ENCODE results near the gene VAV1.

Gene VAV1

GRCh38 chr19:6887316-6887715, 114.8 kb downstream of the VAV1 start, which contains the start of gene ADGRE1:
ADGRE1 (plus strand) TSS chr19:6887579; CDS start chr19:6887609, 30 bp downstream.
- H3K9me3 ChIP-seq (ENCODE audit: control insufficient read depth, insufficient read depth, low read depth, low read length) = no peaks in the 10 kb centered on the region; the same call in 1 of the 2 replicates
- no peak within 1 kb of the TSS for H3K27ac ChIP-seq (ENCODE audit: extremely low read depth, low read depth, low read length)
- H3K4me1 ChIP-seq (ENCODE audit: control insufficient read depth, insufficient read depth, low read length) = no peaks in the 10 kb centered on the region
- ChIA-PET POLR2A (no interaction called here), CTCF (no interaction called here)
- H3K4me3 ChIP-seq (ENCODE audit: low read depth, low read length) = no peak within 1 kb of the TSS
- no peaks in the 10 kb centered on the region for H3K36me3 ChIP-seq (ENCODE audit: control insufficient read depth in 2 of 2, insufficient read depth in 1 of 2, low read length in 2 of 2)
- TF ChIP-seq ZNF501 (tag by site-specific recombination; IDR thresholded peaks at IDR 0.05) = no peak
- TF ChIP-seq ZNF350 (tag by site-specific recombination; IDR thresholded peaks at IDR 0.05) = no peak
- no peak for TF ChIP-seq ZNF175 (tag by site-specific recombination; IDR thresholded peaks at IDR 0.05)
- no peak for TF ChIP-seq REST (tag by site-specific recombination; IDR thresholded peaks at IDR 0.05)
- TF ChIP-seq ZNF629 (tag by site-specific recombination; IDR thresholded peaks at IDR 0.05) = no peak
- no peak for TF ChIP-seq SALL2 (tag by site-specific recombination; IDR thresholded peaks at IDR 0.05; ENCODE audit: borderline replicate concordance)
- no peak for TF ChIP-seq ZNF555 (tag by site-specific recombination; conservative IDR thresholded peaks at IDR 0.05)
- no peak for TF ChIP-seq ZNF302 (tag by site-specific recombination; IDR thresholded peaks at IDR 0.05; ENCODE audit: low read depth)

- Histone ChIP-seq H3K27ac (ENCODE audit: extremely low read depth, low read depth, low read length) (no peak overlapping the region), H3K9me3 (ENCODE audit: control insufficient read depth, insufficient read depth, low read depth, low read length) (no peaks in the 10 kb centered on the region; the same call in 1 of the 2 replicates), H3K4me3 (ENCODE audit: low read depth, low read length) (no peak overlapping the region), H3K36me3 (ENCODE audit: control insufficient read depth in 2 of 2, insufficient read depth in 1 of 2, low read length in 2 of 2) (no peaks in the 10 kb centered on the region), H3K4me1 (ENCODE audit: control insufficient read depth, insufficient read depth, low read length) (no peaks in the 10 kb centered on the region)
- ChIA-PET CTCF (no interaction called here), POLR2A (no interaction called here)
- no peak for TF ChIP-seq ZNF48 (tag by site-specific recombination; IDR thresholded peaks at IDR 0.05)
- TF ChIP-seq ZNF248 (tag by site-specific recombination; IDR thresholded peaks at IDR 0.05) = 0 out of 2 replicates have a peak, but pooled peaks have one; percentile 22
- TF ChIP-seq ZNF311 (tag by site-specific recombination; IDR thresholded peaks at IDR 0.05; ENCODE audit: borderline replicate concordance) = peak; percentile 48; the same call in 1 of the 2 replicates
- TF ChIP-seq ZSCAN18 (tag by site-specific recombination; IDR thresholded peaks at IDR 0.05) = no peak
- no peak for TF ChIP-seq ZBTB21 (tag by site-specific recombination; IDR thresholded peaks at IDR 0.05)
- TF ChIP-seq ZNF211 (tag by site-specific recombination; IDR thresholded peaks at IDR 0.05; ENCODE audit: low read depth) = no peak
- TF ChIP-seq ZNF146 (tag by site-specific recombination; IDR thresholded peaks at IDR 0.05) = peak; percentile 12; the same call in 1 of the 2 replicates
- TF ChIP-seq ZFP3 (tag by site-specific recombination; IDR thresholded peaks at IDR 0.05; ENCODE audit: low read depth) = no peak
- 0 out of 2 replicates have a peak, but pooled peaks have one; percentile 16 for TF ChIP-seq ZNF23 (tag by site-specific recombination; IDR thresholded peaks at IDR 0.05; ENCODE audit: borderline replicate concordance)
- TF ChIP-seq ZNF658 (tag by site-specific recombination; IDR thresholded peaks at IDR 0.05) = peak; percentile 44; the same call in 1 of the 2 replicates
- TF ChIP-seq ZNF785 (tag by site-specific recombination; IDR thresholded peaks at IDR 0.05) = 0 out of 2 replicates have a peak, but pooled peaks have one; percentile 60
- no peak for TF ChIP-seq RBAK (tag by site-specific recombination; IDR thresholded peaks at IDR 0.05)
- peak; percentile 55; the same call in 1 of the 2 replicates for TF ChIP-seq ZNF148 (tag by site-specific recombination; IDR thresholded peaks at IDR 0.05; ENCODE audit: borderline replicate concordance)
- no peak for TF ChIP-seq ZNF174 (tag by site-specific recombination; IDR thresholded peaks at IDR 0.05)
- TF ChIP-seq ZNF777 (tag by site-specific recombination; IDR thresholded peaks at IDR 0.05; ENCODE audit: borderline replicate concordance) = 0 out of 2 replicates have a peak, but pooled peaks have one; percentile 13
- TF ChIP-seq ATF2 (tag by site-specific recombination; IDR thresholded peaks at IDR 0.05; ENCODE audit: low read depth) = 0 out of 2 replicates have a peak, but pooled peaks have one; percentile 42
- no peak for TF ChIP-seq TCF7L2 (IDR thresholded peaks at IDR 0.05; ENCODE audit: borderline replicate concordance, low read depth, low read length)
These were observed 116.5 kb downstream of the VAV1 start for GRCh38 chr19:6888967-6889366.

All from HEK293 (cell line).